NCI-H82 treated with DMSO at 0.1 percent for 48 hours (cell line): ENCODE data around the gene EDN1.
A peak's percentile ranks its signal among the peaks of the same experiment; 100 is the strongest.

Source experiments
- DNase-seq: peaks from one replicate; lab custom pipeline; 2025; ENCODE audit not compliant: unreplicated experiment; lab: John Stamatoyannopoulos, UW

EDN1 gene

DNA sequence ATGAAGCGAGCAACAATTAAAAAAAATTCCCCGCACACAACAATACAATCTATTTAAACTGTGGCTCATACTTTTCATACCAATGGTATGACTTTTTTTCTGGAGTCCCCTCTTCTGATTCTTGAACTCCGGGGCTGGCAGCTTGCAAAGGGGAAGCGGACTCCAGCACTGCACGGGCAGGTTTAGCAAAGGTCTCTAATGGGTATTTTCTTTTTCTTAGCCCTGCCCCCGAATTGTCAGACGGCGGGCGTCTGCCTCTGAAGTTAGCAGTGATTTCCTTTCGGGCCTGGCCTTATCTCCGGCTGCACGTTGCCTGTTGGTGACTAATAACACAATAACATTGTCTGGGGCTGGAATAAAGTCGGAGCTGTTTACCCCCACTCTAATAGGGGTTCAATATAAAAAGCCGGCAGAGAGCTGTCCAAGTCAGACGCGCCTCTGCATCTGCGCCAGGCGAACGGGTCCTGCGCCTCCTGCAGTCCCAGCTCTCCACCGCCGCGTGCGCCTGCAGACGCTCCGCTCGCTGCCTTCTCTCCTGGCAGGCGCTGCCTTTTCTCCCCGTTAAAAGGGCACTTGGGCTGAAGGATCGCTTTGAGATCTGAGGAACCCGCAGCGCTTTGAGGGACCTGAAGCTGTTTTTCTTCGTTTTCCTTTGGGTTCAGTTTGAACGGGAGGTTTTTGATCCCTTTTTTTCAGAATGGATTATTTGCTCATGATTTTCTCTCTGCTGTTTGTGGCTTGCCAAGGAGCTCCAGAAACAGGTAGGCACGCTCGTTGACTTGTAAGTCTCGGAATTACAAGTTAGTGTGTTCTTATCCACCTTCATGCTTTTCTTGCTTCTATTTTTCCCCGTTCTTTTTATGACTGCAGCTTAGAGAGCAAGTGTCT is at the start of gene EDN1:
Gene EDN1 (plus strand): TSS at position 429 of the 888 bp plus-strand sequence. CDS start 269 bp downstream, at position 698.
- peak; percentile 17 for DNase-seq

DNA sequence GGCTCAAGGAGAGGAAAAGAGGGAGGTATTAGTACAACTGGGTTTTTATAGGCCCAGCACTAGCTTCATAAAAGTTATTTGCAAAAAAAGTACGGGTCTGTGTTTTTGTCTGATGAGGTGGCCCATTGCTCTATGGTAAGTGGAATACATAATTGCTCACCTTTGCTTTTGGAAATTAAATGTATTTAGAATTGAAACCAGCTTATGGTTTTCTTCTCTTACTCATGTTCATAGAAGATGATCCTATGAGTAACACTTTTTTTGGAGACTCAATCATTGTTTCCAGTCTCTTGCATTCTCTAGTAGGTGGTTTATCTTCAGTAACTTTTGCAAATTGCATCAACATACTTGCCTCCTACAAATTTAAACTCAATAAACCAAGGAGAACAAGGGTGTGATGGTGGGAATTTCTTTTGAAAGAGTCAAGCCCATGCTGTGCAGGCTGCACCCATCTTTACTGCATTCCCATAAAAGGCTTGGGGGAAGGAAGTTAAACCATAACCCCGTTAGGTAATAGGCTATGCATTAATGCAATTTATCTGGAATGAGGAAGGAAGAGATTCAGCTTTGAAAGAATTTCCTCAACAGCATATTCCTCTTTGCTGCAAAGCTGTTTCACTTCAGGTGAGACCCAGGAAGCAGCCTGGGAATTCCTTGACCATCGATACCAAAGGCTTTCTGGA is 48.5 kb upstream of the EDN1 start:
- no peak for DNase-seq

DNA sequence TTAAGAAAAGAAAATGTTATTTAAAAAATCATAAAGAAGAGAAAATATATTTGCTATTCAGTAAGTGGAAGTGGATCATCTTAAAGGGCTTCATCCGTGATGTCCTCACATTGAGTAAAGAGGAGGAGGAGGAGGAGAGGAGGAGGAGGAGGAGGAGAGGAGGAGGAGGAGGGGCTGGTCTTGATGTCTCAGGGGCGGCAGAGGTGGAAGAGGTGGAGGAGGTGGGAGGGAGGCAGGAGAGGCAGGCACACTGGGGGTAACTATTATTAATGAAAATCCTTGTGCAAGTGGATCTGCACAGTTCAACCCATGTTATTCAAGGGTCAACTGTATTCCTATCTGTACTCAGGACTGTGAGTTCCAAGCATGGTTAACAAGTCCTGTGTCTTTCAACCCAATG is 47.0 kb upstream of the EDN1 start:
- DNase-seq, result no peak

GRCh38 chr6:12245360-12245759 is 44.8 kb upstream of the EDN1 start:
- DNase-seq, result no peak

GRCh38 chr6:12245763-12246718 is 44.1 kb upstream of the EDN1 start:
- DNase-seq, result no peak

DNA sequence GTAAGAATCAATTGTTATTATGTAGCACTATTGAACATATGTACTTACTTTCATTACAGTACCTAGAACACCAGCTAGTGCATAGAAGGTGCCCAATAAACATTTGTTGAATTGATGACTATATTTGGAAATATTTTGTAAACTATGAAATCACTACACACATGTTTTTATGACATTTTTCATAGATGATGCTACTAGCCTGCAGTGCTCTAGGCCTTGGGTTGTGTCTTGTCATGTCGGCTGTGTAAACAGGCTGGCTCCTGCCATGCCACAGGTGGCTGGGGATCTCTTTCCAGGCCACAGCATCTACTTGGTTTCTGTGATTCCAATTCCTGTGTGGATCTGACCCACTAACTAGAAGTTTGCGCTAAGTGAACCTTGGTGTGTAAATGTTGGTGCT is 43.3 kb upstream of the EDN1 start:
- DNase-seq, result no peak

DNA sequence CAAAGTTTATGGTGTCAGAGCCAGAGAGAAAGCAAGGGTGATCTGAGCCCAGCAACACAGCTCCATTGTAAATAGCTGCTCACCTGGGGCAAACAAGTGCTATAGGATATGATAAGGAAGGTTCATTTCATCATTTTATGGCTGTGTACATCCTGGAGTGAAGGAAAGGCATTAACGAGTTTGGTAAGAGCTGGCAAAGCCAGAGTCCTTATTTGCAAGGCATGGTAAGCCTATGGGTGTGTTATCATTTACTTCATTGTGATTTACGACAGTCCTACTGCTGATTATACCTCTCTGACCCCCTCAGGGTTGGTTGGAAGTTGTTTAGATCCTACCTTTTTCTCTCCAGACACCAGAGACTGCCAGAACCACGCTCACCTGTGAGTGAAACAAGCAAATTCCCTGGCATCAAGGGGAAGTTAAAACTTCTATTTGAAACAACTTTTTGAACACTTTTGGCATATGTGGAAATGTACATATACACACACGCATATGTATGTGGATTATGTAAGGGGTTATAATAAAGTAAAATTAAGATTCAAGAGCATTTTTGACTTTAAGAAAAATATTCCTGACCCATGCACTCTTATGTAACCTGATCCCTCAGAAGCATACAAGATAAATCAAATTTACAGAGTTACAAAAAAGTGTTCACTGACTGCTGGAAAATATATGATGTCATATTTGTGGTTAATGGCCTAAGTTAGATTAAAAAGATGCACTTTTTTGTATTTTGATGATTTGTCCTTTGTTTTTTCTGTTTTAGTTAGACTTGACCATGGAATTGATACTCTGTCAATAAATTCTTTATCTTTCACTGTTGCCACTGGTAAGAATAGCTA is 40.4 kb upstream of the EDN1 start:
- no peak for DNase-seq

- DNase-seq, result no peak
These were observed 39.8 kb upstream of the EDN1 start for GRCh38 chr6:12250383-12250770.

DNA sequence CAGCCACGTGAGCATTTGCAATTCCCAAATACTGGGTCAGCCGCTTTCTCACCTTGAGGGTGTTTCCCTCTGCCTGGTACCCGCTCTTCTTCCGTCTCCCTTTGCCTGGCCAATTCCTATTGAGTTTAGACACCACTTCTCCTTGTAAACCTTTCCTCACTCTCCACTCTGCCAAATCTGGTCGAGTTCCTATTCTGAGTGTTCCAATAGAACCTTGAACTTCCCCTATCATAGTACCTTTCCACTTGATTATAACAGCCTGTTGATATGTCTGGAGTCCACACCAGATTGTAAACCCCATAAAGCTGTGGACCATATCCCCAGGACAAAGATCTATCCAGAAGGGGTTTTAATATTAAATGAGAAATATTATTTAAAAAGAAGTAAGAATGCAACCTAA is 36.0 kb upstream of the EDN1 start:
- DNase-seq, result no peak

DNA sequence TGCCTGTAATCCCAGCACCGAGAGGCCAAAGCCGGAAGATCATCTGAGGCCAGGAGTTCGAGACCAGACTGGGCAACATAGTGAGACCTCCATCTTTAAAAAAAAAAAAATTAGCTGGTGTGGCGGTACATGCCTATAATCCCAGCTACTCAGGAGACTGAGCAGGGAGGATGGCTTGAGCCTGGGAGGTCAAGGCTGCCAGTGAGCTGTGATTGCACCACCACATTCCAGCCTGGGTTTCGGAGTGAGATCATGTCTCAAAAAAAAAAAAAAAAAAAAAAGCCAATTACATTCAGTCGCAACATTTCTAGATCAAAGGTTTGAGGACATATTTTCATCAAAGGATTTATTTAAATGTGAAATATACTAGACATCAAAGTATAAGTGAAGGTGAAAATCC is 32.0 kb upstream of the EDN1 start:
- DNase-seq, result no peak

DNA sequence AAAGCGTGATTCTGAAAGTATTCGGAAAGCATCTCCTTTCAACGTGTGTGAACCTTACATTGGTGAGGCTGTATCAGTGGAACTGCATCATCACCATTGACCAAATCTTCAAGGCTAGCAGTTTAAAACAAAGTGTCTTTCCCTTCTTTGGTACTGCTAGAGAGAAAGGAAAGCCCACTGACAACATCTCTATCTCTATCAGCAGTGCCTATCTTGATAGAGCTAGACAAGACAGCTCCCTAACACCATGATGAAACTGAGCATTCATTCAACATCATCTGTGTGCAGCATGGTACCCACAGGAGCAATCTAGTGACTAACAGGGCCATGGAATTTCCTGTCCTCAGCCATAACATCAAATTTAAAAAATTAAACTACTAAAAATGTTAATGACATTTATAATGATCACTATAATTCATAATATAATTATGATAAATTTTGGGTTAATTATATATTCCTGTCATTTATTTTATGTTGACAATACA is 31.5 kb upstream of the EDN1 start:
- no peak for DNase-seq

DNA sequence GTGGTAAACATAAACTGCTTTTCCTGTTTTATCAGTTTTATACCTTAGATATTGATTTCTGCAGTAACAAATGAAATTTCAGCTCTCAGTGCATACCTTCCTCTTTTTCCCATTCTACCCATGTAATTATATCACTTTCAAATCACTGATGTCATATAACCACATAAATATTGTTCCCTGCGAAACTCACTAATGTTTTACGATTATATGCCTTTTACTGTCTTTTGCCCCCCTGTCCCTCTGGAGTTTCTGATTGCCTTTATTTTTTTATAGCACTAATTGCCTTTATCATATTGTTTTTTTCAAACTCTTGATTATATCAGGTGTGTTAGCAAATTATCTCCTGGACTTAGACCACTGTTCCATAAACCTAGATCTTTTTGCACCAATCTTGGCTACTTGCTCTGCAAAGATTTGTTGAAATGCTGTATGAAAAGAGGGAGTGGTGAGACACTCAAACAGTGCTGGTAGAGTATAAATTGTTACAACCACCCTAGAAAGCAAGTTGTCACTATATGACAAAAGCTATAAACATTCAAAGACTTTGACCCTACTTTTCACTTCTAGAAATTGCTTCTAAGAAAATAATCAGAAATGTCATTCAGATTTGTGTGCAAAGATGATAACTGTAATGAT is 29.6 kb upstream of the EDN1 start:
- no peak for DNase-seq

- DNase-seq, result no peak
These were observed 28.7 kb upstream of the EDN1 start for GRCh38 chr6:12261502-12261901.

DNA sequence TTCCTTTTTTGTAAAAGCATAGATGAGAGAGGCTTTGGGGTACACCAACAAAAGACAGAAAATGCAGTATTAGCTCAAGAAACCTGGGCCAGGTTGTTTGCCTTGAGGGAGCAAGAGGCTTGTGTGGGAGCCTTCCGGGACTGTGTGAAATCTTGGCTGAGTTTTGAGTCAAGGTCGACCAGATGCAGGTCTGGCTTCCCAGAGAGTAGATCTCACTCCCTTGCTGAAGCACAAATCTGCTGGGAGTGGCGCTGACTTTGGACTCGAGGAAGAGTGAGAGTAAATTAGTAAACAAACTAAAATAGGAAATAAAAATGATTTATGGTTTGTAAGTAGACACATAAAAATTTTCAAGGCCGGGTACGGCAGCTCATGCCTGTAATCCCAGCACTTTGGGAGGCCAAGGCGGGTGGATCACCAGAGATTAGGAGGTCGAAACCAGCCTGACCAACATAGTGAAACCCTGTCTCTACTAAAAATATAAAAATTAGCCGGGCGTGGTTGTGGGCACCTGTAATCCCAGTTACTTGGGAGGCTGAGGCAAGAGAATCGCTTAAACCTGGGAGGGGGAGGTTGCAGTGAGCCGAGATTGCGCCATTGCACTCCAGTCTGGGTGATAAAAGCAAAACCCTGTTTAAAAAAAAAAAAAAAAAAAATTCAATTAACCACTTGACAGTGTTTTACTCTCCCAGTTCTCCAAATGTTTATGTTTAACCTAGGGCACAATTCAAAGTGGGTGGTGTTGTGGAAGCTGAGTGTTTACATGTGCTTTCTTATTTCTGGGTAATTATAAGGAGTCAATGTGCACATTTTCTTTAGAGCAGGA is 27.7 kb upstream of the EDN1 start:
- no peak for DNase-seq

GRCh38 chr6:12263403-12263802 is 26.8 kb upstream of the EDN1 start:
- DNase-seq, result no peak

- no peak for DNase-seq
These were observed 25.5 kb upstream of the EDN1 start for GRCh38 chr6:12264671-12265070.

GRCh38 chr6:12265296-12265695 is 24.9 kb upstream of the EDN1 start:
- DNase-seq, result no peak

DNA sequence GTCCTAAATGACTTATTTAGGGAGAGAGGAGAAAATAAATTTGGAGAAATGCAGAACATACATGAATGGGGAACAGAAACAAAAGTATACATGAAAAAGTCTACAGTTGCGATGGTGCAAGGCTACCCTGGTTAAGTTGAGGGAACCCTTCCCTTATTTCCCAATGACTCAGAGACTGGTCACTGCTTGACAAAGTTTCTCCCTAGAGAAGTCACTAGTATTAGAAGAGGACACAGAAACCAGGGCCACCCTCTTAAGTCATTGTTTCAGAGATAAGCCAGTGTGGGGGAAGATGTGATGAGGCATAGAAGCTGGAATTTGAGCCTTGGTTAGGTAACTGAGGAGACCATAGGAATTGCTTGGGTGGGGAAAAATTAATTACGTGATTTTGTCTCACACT is 24.4 kb upstream of the EDN1 start:
- no peak for DNase-seq

GRCh38 chr6:12266571-12266970 is 23.6 kb upstream of the EDN1 start:
- DNase-seq, result no peak
